HG03097 (cell line): ENCODE data around the gene MYO7A.

ENCODE experiments used
- ATAC-seq: cut with Tn5 transposase; IDR thresholded peaks from one replicate; pipeline ENCODE4 v1.9.1; 2021; ENCODE audit not compliant: unreplicated experiment, low FRiP score

MYO7A gene

DNA sequence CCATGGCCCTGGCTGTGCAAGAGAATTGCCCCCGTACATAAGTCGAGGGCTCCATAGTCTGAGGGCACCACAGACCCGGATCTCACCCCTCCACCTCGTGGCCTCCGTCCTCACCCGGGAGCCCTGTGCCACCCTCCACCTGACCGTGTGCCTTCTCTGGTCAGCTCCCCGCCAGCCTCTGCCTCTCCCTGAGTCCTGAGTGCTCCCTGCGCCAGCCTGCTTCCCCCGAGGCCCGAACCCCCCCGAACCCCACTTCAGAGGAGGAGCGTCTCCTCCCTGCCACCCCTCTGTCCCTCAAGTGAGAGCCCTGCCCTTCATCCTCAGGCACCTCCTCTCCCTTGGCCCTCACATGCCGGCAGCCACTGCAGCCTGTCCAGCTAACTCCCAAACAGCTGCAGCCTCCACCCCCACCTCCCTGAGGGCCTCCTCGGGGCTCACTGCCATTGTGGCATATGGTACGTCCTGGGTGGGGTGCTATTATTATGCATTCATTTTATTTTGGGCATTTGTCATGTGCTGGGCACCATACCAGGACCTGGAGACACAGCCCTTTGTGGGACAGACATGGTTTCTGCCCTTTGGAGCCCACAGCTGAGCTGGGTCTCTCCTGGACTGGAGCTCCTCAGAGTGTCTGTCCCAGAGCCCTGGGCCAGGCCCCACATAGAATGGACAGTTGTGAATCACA lies 67.2 kb downstream of the MYO7A start:
- no peak for ATAC-seq

GRCh38 chr11:77196961-77197360 lies 68.9 kb downstream of the MYO7A start:
- no peak for ATAC-seq

GRCh38 chr11:77197626-77198320 lies 69.7 kb downstream of the MYO7A start:
- ATAC-seq, result no peak

DNA sequence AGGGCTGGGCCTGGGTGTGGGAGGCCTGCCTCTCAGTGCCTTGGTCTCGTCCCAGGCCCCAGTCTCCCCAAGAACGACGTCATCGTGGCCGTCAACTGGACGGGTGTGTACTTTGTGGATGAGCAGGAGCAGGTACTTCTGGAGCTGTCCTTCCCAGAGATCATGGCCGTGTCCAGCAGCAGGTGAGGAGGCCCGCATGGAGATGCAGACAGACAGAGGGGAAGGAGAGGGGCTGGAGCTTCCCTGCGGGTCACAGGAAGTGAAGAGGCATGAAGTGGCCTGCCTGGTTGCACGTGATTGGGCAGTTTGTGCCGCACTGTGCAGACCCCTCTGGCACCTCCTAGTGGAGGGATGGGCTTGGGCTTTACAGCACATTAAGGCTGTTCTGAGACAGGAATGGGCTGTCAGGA lies 70.4 kb downstream of the MYO7A start:
- ATAC-seq, result no peak

GRCh38 chr11:77199137-77199745 lies 71.2 kb downstream of the MYO7A start:
- ATAC-seq, result no peak

DNA sequence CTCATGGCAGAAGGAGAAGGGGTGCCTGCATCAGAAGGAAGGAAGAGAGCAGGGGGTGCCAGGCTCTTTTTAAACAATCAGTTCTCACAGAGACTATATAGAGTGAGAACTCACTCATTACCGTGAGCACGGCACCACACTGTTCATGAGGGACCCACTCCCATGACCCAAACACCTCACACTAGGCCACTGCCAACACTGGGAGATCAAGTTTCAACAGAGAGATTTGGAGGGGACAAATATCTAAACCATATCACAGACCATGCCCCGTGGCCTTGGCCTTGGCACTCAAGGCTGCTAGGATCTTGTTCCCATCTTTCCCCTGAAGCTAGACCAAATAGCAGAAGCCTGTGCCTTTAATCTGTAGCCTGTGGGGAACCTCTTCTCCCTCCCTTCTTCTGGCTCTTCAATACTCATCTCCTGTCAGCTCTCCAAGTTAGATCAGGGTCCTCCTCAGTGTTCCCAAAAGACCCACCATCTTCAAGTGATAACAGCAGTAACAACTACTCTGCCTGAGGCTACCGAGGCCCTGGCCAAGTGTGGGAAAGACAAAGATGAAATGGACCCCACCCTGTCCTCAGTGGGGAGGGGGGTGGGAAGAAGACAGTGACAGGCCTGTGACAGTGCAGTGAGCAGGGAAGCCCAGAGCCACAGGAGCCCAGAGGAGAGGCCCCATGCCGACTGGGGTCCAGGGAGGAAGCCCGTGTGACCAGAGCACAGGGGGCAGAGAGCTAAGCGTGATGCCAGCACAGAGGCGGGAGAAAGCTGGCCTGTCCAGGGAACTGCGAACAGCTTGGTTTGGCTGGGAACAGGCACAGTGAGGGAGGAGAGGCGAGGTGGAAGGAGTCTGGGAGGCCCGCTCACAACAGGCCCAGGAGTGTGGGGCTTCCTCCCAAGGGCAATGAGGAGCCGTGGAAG lies 72.6 kb downstream of the MYO7A start:
- no peak for ATAC-seq

DNA sequence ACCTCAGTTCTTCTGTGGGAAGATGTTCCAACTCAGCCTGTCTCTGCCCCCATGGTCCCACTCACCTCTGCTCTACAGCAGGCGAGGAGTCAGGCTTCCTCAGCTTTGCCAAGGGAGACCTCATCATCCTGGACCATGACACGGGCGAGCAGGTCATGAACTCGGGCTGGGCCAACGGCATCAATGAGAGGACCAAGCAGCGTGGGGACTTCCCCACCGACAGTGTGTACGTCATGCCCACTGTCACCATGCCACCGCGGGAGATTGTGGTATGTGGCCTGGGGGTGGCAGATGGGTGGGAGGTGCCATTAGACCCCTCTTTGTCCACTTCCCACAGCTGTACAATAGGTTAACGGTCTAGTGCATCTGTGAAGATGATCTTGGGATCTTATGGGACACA lies 73.3 kb downstream of the MYO7A start:
- ATAC-seq, result no peak

- no peak for ATAC-seq
Measured at GRCh38 chr11:77201991-77202841, 74.2 kb downstream of the MYO7A start.

- ATAC-seq, result no peak
Measured at GRCh38 chr11:77202941-77203900, 75.2 kb downstream of the MYO7A start.

DNA sequence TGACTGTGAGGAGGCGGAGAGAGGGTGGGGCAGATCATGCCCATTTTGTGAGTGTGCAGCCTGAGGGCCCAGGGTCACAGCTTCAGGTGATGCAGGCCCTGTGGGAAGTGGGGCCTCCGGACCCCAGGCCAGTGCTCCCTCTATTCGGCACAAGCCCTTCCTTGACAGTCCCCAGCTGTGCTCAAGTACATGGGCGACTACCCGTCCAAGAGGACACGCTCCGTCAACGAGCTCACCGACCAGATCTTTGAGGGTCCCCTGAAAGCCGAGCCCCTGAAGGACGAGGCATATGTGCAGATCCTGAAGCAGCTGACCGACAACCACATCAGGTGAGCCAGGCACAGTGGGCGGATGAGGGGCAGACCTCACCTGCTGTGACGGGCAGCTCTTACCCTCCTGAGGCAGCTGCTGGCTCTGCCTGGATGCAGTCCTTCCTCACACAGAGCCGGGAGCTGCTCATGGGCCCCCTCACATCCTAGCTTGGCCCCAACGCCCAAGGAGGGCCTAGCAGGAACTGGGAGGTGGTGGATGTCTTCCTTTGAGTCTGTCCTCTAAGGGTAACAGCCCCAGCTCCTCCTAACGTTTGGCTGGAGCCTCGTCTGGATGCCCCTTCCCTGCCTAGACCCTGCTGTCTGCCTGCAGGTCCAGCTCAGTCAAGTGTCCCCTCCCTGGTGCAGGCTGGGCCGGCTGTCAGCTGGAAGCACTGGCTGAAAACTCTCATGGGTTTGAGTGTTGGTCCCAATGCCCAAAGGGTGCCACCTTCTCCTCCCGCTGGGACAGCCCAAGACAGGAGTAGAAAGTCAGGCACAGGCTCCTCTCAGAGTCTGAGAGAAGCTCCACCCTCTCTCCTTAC lies 76.1 kb downstream of the MYO7A start:
- ATAC-seq, result no peak

- ATAC-seq, result no peak
Measured at GRCh38 chr11:77204754-77205466, 76.9 kb downstream of the MYO7A start.

DNA sequence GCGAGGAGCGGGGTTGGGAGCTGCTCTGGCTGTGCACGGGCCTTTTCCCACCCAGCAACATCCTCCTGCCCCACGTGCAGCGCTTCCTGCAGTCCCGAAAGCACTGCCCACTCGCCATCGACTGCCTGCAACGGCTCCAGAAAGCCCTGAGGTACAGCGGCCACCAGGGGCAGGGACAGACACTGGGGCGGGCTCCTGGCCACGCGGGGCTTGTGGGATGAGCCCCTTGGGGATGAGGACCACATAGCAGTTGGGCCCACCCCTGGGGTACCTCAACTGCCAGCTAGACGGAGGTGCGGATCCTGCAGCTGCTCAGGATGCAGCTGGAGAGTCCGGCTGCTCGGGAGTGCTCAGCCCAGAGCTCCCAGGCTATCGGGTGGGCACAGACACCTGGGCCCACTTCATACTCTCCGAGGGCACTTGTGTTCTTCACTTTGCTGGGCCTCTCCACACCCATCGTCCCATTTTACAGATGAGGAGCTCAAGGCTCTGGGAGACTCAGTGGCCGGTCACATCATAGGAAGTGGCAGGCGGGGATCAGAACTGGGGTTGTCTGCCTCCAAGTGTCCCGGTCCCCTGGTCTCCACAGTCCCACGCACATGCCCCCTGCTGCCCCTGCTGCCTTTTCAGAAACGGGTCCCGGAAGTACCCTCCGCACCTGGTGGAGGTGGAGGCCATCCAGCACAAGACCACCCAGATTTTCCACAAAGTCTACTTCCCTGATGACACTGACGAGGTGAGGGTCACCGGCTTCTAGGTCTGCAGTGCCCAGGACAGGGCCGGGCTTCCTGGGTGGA lies 77.6 kb downstream of the MYO7A start:
- ATAC-seq, result no peak

GRCh38 chr11:77206264-77207018 lies 78.4 kb downstream of the MYO7A start:
- no peak for ATAC-seq

DNA sequence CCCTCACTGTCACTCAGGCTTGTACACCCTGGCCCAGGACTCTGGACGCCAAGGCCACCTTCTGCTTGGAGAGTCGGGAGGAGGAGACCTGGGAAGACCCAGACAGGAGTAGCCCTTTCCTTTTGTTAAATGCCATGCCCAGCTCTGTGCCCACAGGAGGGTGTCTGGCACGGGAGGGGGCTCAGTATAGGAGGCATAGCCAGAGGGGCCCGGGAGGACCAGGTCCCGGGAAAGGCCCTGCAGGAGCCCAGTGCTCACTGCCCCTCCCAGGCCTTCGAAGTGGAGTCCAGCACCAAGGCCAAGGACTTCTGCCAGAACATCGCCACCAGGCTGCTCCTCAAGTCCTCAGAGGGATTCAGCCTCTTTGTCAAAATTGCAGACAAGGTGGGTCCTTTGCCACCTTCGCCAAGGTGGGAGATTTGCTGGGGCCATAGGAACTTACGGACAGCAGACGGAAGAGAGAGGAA lies 79.0 kb downstream of the MYO7A start:
- no peak for ATAC-seq

DNA sequence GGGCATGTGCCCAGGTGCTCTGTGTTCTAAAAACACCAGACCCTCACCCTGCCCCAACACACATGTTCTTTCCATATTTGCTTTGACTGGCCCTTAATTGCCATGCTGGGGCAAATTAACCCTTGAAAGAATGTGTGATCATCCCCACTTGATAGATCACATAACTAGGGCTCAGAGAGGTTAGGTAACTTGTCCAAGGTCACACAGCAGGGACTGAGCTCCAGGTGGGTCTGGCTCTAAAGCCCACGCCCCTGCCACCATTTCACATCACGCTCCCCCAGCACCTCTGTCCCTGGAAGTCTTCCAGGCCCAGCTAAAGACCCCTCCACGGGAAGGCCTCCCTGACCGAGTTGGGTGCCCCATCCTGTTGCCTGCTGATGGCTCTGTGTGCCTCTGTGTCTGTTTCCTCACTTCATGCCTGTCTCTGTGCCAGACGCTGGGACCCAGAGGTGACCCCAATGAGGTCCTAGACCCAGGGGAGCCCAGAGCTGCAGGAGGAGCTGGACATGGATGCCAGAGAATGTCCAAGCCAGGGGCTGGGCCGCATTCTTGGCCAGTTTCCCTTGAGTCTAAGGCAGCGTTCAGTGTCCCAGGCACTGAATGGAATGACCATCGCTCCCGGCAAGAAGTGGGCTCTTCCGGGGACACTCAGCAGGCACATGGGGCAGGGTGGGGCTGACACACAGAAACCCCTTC lies 79.7 kb downstream of the MYO7A start:
- no peak for ATAC-seq
